ENCODE data around the gene PIK3CG.

Gene PIK3CG

DNA sequence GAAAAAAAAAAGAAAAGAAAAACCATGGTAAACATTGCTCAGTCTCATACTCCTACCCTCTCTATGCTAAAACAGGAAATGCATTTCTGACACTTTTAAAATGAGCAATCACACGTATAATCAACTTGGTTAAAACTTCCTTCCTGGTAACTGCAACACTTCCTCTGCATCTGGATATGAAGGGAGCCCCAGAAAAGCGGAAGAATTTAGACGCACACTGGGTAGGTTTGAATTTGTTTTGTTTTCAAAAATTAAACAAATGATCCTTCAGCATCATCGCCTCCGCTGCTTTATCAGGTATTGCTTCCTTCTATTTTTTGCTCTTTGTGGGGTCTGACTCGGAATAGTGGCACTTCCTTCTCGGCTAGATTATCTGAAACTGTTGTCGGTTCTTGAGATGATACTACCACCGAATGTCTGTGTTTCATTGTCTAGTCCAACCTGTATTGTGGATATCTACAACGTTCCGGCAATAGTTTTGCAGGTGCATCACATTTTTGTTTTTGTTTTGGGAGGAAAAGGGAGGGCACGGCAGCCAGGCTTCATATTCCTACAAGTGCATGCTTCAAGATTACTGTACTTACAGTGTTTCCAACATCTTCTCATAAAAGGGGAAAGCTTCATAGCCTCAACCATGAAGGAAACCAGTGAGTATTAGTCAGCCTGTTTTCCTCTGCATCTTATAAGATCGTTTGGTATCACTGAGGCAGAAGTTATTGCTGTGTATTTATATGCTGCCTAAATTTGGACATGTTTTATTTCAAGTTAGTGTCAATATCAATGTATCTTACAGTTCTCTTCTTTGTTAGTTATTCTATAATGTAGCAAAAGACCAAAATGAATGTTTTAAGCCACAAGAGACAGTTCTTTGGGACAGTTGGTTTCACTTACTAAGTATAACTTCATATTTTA is at the start of gene PIK3CG:
Gene PIK3CG (plus strand): TSS at position 153 of the 912 bp plus-strand sequence. CDS start 2,280 bp downstream, outside the sequence.
- no peak for TF ChIP-seq CTCF (conservative IDR thresholded peaks at IDR 0.05; ENCODE audit: low read length)
- H3K4me3 ChIP-seq (ENCODE audit: low read length): no peak within 1 kb of the TSS
- DNase-seq (ENCODE audit: low read depth): no peak

- no peak for TF ChIP-seq CTCF (conservative IDR thresholded peaks at IDR 0.05; ENCODE audit: low read length)
- H3K4me3 ChIP-seq (ENCODE audit: low read length): no peak overlapping the region
- no peak for DNase-seq (ENCODE audit: low read depth)
These were observed 48.0 kb upstream of the PIK3CG start for GRCh38 chr7:106817098-106817497.

GRCh38 chr7:106818736-106819135 is 46.3 kb upstream of the PIK3CG start:
- no peak overlapping the region for H3K4me3 ChIP-seq (ENCODE audit: low read length)
- DNase-seq (ENCODE audit: low read depth): no peak
- TF ChIP-seq CTCF (conservative IDR thresholded peaks at IDR 0.05; ENCODE audit: low read length): no peak

DNA sequence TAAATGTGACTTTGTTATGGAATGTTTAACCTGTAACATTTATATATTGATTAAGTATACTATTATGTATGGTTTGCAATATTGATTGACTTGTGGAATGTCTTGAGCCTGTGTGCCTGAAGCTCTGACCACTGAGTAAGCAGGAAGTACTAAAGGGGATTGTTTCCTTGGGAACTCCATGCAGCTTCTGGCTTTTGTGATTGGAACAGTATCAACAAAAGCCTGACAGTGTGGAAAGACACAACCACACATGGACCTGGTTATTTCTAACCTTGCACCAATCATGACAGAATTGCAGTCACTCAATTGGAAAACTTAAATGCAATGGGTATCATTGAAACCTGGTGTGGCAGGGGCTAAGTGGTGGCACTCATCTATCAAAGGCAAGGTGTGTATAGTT is 45.5 kb upstream of the PIK3CG start:
- TF ChIP-seq CTCF (conservative IDR thresholded peaks at IDR 0.05; ENCODE audit: low read length): no peak
- DNase-seq (ENCODE audit: low read depth): peak; percentile 66
- H3K4me3 ChIP-seq (ENCODE audit: low read length): no peak overlapping the region

GRCh38 chr7:106820321-106821217 is 44.5 kb upstream of the PIK3CG start:
- no peak overlapping the region for H3K4me3 ChIP-seq (ENCODE audit: low read length)
- no peak for TF ChIP-seq CTCF (conservative IDR thresholded peaks at IDR 0.05; ENCODE audit: low read length)
- DNase-seq (ENCODE audit: low read depth): peak; percentile 9

- H3K4me3 ChIP-seq (ENCODE audit: low read length): no peak overlapping the region
- DNase-seq (ENCODE audit: low read depth): peak; percentile 20
- TF ChIP-seq CTCF (conservative IDR thresholded peaks at IDR 0.05; ENCODE audit: low read length): no peak
These were observed 41.5 kb upstream of the PIK3CG start for GRCh38 chr7:106823631-106824030.

Measured in AG10803 (cell line).